ENCODE data around the gene SPOCK2. TPM values are rescaled to one million over a fixed set of nuclear protein-coding genes. Genes with fewer than 3 reads are reported as not detected.

Gene SPOCK2
- total and polyA plus RNA-seq, 2 of the 4 experiments (the other 2 are of a cell fraction): 0.02 TPM; not detected in 1

DNA sequence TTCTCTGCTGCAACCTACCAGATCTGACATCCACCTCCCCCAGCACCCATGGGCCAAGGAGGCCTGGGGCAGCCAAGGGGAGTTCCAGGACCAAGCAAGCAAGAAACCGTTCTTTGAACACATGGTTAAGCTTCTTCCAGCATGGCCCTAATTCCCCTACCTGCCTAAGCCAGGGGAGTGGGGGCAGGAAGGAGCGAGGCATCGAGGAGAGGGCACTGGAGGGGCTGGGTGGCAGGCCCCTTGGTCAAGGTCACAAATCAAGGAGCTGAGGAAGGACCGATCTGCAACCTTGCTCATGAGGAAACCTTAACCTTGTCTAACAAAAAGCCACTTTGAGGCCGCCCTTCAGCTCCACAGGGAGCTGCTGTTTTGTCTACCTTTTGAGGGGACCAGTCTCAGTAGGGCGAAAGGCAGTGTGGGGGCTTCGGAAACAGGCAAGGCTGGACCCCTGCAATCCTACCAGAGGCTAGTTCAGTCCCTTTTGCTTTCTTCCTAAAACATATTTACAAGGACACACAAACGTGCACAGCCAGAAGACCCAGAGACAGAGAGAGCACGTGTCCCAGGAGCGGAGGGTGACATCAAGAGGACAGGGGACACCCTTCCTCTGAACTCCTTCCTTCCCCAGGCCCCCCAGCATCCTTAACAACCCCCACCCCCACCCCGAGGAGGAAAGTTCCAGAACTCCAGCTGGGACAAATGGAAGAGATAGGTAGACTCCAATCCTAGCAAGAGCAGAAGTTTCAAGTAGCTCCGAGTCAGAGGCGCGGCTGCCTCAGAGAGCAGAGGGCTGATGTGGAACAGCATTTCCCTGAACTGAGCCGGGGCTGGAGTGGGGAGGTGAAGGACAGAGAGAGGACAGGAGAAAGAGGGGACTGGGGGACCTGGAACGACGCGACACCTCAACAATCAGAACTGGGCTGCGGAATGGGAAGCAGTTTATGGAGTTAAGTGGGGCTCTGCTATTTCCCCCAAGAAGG lies 28.2 kb downstream of the SPOCK2 start:
- no peak overlapping the region for H3K56ac ChIP-seq (ENCODE audit: extremely low read depth, insufficient read depth, low read length)
- no peak overlapping the region for H3K9ac ChIP-seq (ENCODE audit: low read depth, low read length)
- H3K18ac ChIP-seq (ENCODE audit: low read depth, low read length): no peak overlapping the region
- ChIA-PET POLR2A (ENCODE audit: unreplicated experiment) (no interaction called here), CTCF (interaction anchor here (0.6 kb wide), 1 partner anchor 119 kb away, joined by 3 read pairs; no protein-coding TSS in a partner anchor)
- TF ChIP-seq CHD1 (IDR thresholded peaks at IDR 0.05; ENCODE audit: low read depth, low read length) (no peak), RCOR1 (IDR thresholded peaks at IDR 0.05; ENCODE audit: insufficient replicate concordance, low read length) (no peak), MXI1 (IDR thresholded peaks at IDR 0.05; ENCODE audit: borderline replicate concordance, low read depth, low read length) (no peak), RFX5 (IDR thresholded peaks at IDR 0.05; ENCODE audit: low read depth, low read length) (no peak), MAZ (IDR thresholded peaks at IDR 0.05; ENCODE audit: borderline replicate concordance, low read depth, low read length) (no peak), MAFK (IDR thresholded peaks at IDR 0.05; ENCODE audit: low read depth, low read length) (no peak), SMC3 (IDR thresholded peaks at IDR 0.05; ENCODE audit: low read depth, low read length) (no peak), RAD21 (IDR thresholded peaks at IDR 0.05; ENCODE audit: low read length) (no peak)
- no peak for DNase-seq
- H4K91ac ChIP-seq (ENCODE audit: insufficient read depth, low read depth, low read length): no peak overlapping the region
- H4K8ac ChIP-seq (ENCODE audit: low read depth in 2 of 2, low read length in 2 of 2): no peak overlapping the region
- no peak overlapping the region for H2AK5ac ChIP-seq (ENCODE audit: low read depth, low read length)
- H3K27ac ChIP-seq (ENCODE audit: insufficient read depth, low read length): no peak overlapping the region
- no peak overlapping the region for H2BK120ac ChIP-seq (ENCODE audit: low read depth, low read length)
- no peak overlapping the region for H3K4ac ChIP-seq (ENCODE audit: low read depth, low read length)
- H2BK5ac ChIP-seq (ENCODE audit: low read depth, low read length, poor library complexity, severe bottlenecking): no peak overlapping the region
- no peak overlapping the region for H3K4me2 ChIP-seq (ENCODE audit: low read depth, low read length)
- dilution Hi-C loops (cut with HindIII; ENCODE audit: low sequenced_read_pairs, unreplicated experiment) (no loop called here), in situ Hi-C loops (cut with MboI; ENCODE audit: low sequenced_read_pairs) (loop anchor here (10.0 kb wide), 1 partner anchor 275 kb away; no protein-coding TSS in a partner anchor), intact Hi-C loops (cut with micrococcal nuclease) (no loop called here)
- no peaks in the 10 kb centered on the region for H3K79me1 ChIP-seq (ENCODE audit: low read depth in 1 of 2, low read length in 2 of 2)
- no peaks in the 10 kb centered on the region for H4K20me1 ChIP-seq (ENCODE audit: insufficient read depth, low read length)
- H3K36me3 ChIP-seq (ENCODE audit: control insufficient read depth, insufficient read depth, low read length): no peaks in the 10 kb centered on the region
- H2AK9ac ChIP-seq (replicated peaks; ENCODE audit: low read depth, low read length, poor library complexity): no peak overlapping the region
- H3K23ac ChIP-seq (ENCODE audit: low read depth, low read length): no peak overlapping the region
- WGBS, 2 experiments (ENCODE audit: extremely low coverage in 2 of 2, insufficient read length in 1 of 2): 85% methylated on average over 5 of the region's 19 CpGs; no CpG with 5 or more reads in 1 of the 2 experiments
- BruUV-seq (replicated peaks): no TSS peak
- no peak overlapping the region for H2BK20ac ChIP-seq (ENCODE audit: low read depth, low read length)
- H3K27me3 ChIP-seq (ENCODE audit: control insufficient read depth, insufficient read depth, low read length): peaks cover 47% of the 10 kb centered on the region
- H3K9me1 ChIP-seq (ENCODE audit: insufficient read depth, low read length): no peaks in the 10 kb centered on the region
- H4K5ac ChIP-seq (ENCODE audit: low read depth, low read length): no peak overlapping the region
- no peaks in the 10 kb centered on the region for H3K4me1 ChIP-seq (ENCODE audit: control insufficient read depth, insufficient read depth, low read length)
- H3K4me3 ChIP-seq (ENCODE audit: insufficient read depth, low read depth, low read length): no peak overlapping the region
- no peak overlapping the region for H3K14ac ChIP-seq (replicated peaks; ENCODE audit: low read depth, low read length)
- ATAC-seq (ENCODE audit: low read depth): no peak
- no peaks in the 10 kb centered on the region for H3K9me3 ChIP-seq (ENCODE audit: control insufficient read depth, insufficient read depth, low read length)
- H2BK15ac ChIP-seq (ENCODE audit: low read depth, low read length): no peak overlapping the region
- no peak overlapping the region for H2AFZ ChIP-seq (replicated peaks; ENCODE audit: low read length, poor library complexity)
